ENCODE measurements around the gene CTSZ. TPM values are rescaled to one million over a fixed set of nuclear protein-coding genes. Genes with fewer than 3 reads are reported as not detected.

CTSZ gene
- total RNA-seq, 1 donor from 2014 or later = 73.7 TPM

GRCh38 chr20:59047938-59048680 lies 41.1 kb upstream of the CTSZ start:
- TF ChIP-seq CTCF (IDR thresholded peaks at IDR 0.05; ENCODE audit: insufficient read depth, low read length, severe bottlenecking) = no peak
- no peak for FAIRE-seq
- peak; percentile 81 for DNase-seq (ENCODE audit: low read depth)
- Histone ChIP-seq H3K4me3 (ENCODE audit: low read depth, low read length) (no peak overlapping the region), H3K36me3 (ENCODE audit: control insufficient read depth, insufficient read depth, low read length) (no peaks in the 10 kb centered on the region), H3K27me3 (ENCODE audit: control insufficient read depth, insufficient read depth, low read length) (no peaks in the 10 kb centered on the region)

GRCh38 chr20:59046862-59047261 lies 39.8 kb upstream of the CTSZ start:
- Histone ChIP-seq H3K27me3 (ENCODE audit: control insufficient read depth, insufficient read depth, low read length) (no peaks in the 10 kb centered on the region), H3K36me3 (ENCODE audit: control insufficient read depth, insufficient read depth, low read length) (no peaks in the 10 kb centered on the region), H3K4me3 (ENCODE audit: low read depth, low read length) (no peak overlapping the region)
- FAIRE-seq (no peak), DNase-seq (ENCODE audit: low read depth) (no peak)
- no peak for TF ChIP-seq CTCF (IDR thresholded peaks at IDR 0.05; ENCODE audit: insufficient read depth, low read length, severe bottlenecking)

GRCh38 chr20:59044796-59045195 lies 37.7 kb upstream of the CTSZ start:
- Histone ChIP-seq H3K36me3 (ENCODE audit: control insufficient read depth, insufficient read depth, low read length) (no peaks in the 10 kb centered on the region), H3K4me3 (ENCODE audit: low read depth, low read length) (no peak overlapping the region), H3K27me3 (ENCODE audit: control insufficient read depth, insufficient read depth, low read length) (no peaks in the 10 kb centered on the region)
- no peak for DNase-seq (ENCODE audit: low read depth)
- no peak for FAIRE-seq
- no peak for TF ChIP-seq CTCF (IDR thresholded peaks at IDR 0.05; ENCODE audit: insufficient read depth, low read length, severe bottlenecking)

GRCh38 chr20:59044295-59044694 lies 37.2 kb upstream of the CTSZ start:
- no peak overlapping the region for H3K4me3 ChIP-seq (ENCODE audit: low read depth, low read length)
- H3K27me3 ChIP-seq (ENCODE audit: control insufficient read depth, insufficient read depth, low read length) = no peaks in the 10 kb centered on the region
- FAIRE-seq (no peak), DNase-seq (ENCODE audit: low read depth) (no peak)
- TF ChIP-seq CTCF (IDR thresholded peaks at IDR 0.05; ENCODE audit: insufficient read depth, low read length, severe bottlenecking) = no peak
- no peaks in the 10 kb centered on the region for H3K36me3 ChIP-seq (ENCODE audit: control insufficient read depth, insufficient read depth, low read length)

DNA sequence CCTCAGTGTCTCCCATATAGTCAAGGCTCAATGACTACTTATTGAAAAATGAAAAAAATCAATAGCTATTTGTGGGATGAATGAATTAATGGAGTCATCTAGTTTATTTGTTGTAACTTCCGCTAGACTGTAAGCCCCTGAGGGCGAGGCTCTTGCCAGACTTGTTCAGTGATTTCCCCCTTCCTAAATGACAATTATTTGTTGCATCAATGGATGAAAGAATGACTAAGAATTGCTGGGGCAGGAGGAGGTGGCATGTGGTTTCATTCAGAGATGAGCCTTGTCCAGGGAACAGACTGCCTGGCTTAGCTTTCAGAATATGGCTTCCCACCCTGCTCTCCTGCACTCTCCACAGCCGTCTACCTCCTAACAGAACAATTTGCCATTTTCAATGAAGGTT lies 36.6 kb upstream of the CTSZ start:
- TF ChIP-seq CTCF (IDR thresholded peaks at IDR 0.05; ENCODE audit: insufficient read depth, low read length, severe bottlenecking) = no peak

More for the DNA sequence above, 36.6 kb upstream of the CTSZ start:
- H3K36me3 ChIP-seq (ENCODE audit: control insufficient read depth, insufficient read depth, low read length) = no peaks in the 10 kb centered on the region
- no peak for FAIRE-seq
- no peak overlapping the region for H3K4me3 ChIP-seq (ENCODE audit: low read depth, low read length)
- DNase-seq (ENCODE audit: low read depth) = peak; percentile 55
- H3K27me3 ChIP-seq (ENCODE audit: control insufficient read depth, insufficient read depth, low read length) = no peaks in the 10 kb centered on the region

Data from bronchial epithelial cell (primary cell).